ENCODE data around the gene NDE1. TPM values are rescaled to one million over a fixed set of nuclear protein-coding genes. Genes with fewer than 3 reads are reported as not detected.

Gene NDE1
- total and polyA plus RNA-seq, 9 of the 15 experiments (the other 6 are each of a cell fraction or from before 2014, with no cell fraction given), result 3.1 to 59.9 (median 30.0) TPM

- DNase-seq (ENCODE audit: extremely low read depth in 1 of 4, low spot score in 3 of 4), result no peak
- H3K27me3 ChIP-seq (ENCODE audit: control insufficient read depth in 2 of 2, insufficient read depth in 2 of 2, low read length in 2 of 2), result no peaks in the 10 kb centered on the region
- ATAC-seq, result no peak
- H3K79me2 ChIP-seq (ENCODE audit: control insufficient read depth, insufficient read depth, low read length), result no peaks in the 10 kb centered on the region
- no peak overlapping the region for H3K4me2 ChIP-seq (ENCODE audit: insufficient read depth, low read length)
- no peaks in the 10 kb centered on the region for H3K4me1 ChIP-seq (replicated peaks in 1 of 2; ENCODE audit: control insufficient read depth in 2 of 2, insufficient read depth in 2 of 2, low read length in 2 of 2)
- H3K4me3 ChIP-seq, result no peak overlapping the region
- TF ChIP-seq ZNF146 (CRISPR knock-in tag; IDR thresholded peaks at IDR 0.05; ENCODE audit: unreplicated experiment), result peak; percentile 90
- TF ChIP-seq, protein P1, sequence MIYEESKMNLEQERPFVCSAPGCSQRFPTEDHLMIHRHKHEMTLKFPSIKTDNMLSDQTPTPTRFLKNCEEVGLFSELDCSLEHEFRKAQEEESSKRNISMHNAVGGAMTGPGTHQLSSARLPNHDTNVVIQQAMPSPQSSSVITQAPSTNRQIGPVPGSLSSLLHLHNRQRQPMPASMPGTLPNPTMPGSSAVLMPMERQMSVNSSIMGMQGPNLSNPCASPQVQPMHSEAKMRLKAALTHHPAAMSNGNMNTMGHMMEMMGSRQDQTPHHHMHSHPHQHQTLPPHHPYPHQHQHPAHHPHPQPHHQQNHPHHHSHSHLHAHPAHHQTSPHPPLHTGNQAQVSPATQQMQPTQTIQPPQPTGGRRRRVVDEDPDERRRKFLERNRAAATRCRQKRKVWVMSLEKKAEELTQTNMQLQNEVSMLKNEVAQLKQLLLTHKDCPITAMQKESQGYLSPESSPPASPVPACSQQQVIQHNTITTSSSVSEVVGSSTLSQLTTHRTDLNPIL (CRISPR knock-in tag; IDR thresholded peaks at IDR 0.05), result no peak
- TF ChIP-seq POLR3G (IDR thresholded peaks at IDR 0.05; ENCODE audit: extremely low read depth, insufficient read length, insufficient replicate concordance), result no peak
- H3K27ac ChIP-seq (ENCODE audit: extremely low read depth, low read depth, low read length), result no peak overlapping the region
- POLR2A ChIA-PET, result interaction anchor here (0.9 to 3.1 kb wide), 2 partner anchors 11 to 14 kb away, joined by 3 to 13 read pairs; partner anchors contain the start of gene MARF1
- CTCF ChIA-PET (ENCODE audit: low intra/inter-chr PET ratio), result no interaction called here
- BruUV-seq (replicated peaks), result no TSS peak
- in situ Hi-C loops (cut with MboI) (no loop called here), intact Hi-C loops (cut with micrococcal nuclease) (no loop called here)
- H3K9me1 ChIP-seq (ENCODE audit: control insufficient read depth, insufficient read depth, low read length), result no peaks in the 10 kb centered on the region
- H3K9ac ChIP-seq (ENCODE audit: insufficient read depth in 1 of 2, low read depth in 2 of 2, low read length in 2 of 2), result no peak overlapping the region
- H2AFZ ChIP-seq (ENCODE audit: low read depth, low read length), result no peak overlapping the region
- H4K20me1 ChIP-seq (replicated peaks; ENCODE audit: control insufficient read depth, insufficient read depth, low read length), result no peaks in the 10 kb centered on the region
- peaks cover 69% of the 10 kb centered on the region for H3K36me3 ChIP-seq (ENCODE audit: control insufficient read depth, insufficient read depth, low read length)
- FAIRE-seq, result no peak
- no peaks in the 10 kb centered on the region for H3K9me3 ChIP-seq (replicated peaks; ENCODE audit: control insufficient read depth, insufficient read depth, low read depth, low read length)
- WGBS (ENCODE audit: insufficient coverage, low coverage, missing lambda C conversion rate), result 47% methylated on average over 1 of the region's 2 CpGs
Measured at GRCh38 chr16:15631730-15632409, 18.2 kb upstream of the NDE1 start.

DNA sequence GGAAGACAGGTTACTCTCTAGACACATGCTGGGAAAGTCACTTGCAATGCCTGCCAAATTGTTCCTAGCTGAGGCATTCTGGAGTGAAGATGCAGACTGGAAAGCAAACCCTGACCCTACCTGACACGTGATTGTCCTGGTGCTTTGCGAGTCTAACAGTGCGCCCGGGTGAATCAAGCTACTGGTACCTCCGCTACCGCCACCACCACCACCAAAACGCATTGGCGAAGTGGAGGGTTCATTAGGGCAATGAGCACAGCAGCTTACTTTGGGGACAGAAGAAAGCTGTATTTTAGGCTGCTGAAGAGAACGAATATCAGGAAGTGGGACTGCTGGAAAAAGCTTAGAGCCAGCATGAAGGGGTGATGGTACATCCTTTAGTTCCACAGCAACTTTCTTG, 14.1 kb upstream of the NDE1 start:
- peaks cover 13% of the 10 kb centered on the region for H3K79me2 ChIP-seq (ENCODE audit: control insufficient read depth, insufficient read depth, low read length)
- ChIA-PET POLR2A (interaction anchor here (0.9 to 1.6 kb wide), 2 partner anchors 8 to 40 kb away, joined by 3 read pairs; no protein-coding TSS in a partner anchor), CTCF (ENCODE audit: low intra/inter-chr PET ratio) (no interaction called here)
- H3K4me2 ChIP-seq (ENCODE audit: insufficient read depth, low read length), result no peak overlapping the region
- no peaks in the 10 kb centered on the region for H3K9me3 ChIP-seq (replicated peaks; ENCODE audit: control insufficient read depth, insufficient read depth, low read depth, low read length)
- H2AFZ ChIP-seq (ENCODE audit: low read depth, low read length), result no peak overlapping the region
- intact Hi-C loops (cut with micrococcal nuclease), result no loop called here
- H3K9me1 ChIP-seq (ENCODE audit: control insufficient read depth, insufficient read depth, low read length), result no peaks in the 10 kb centered on the region
- no peaks in the 10 kb centered on the region for H4K20me1 ChIP-seq (replicated peaks; ENCODE audit: control insufficient read depth, insufficient read depth, low read length)
- no peak for ATAC-seq
- H3K36me3 ChIP-seq (ENCODE audit: control insufficient read depth, insufficient read depth, low read length), result peaks cover 76% of the 10 kb centered on the region
- H3K27me3 ChIP-seq (ENCODE audit: control insufficient read depth in 2 of 2, insufficient read depth in 2 of 2, low read length in 2 of 2), result no peaks in the 10 kb centered on the region
- no peak overlapping the region for H3K4me3 ChIP-seq
- BruUV-seq (replicated peaks), result no TSS peak
- H3K4me1 ChIP-seq (replicated peaks in 1 of 2; ENCODE audit: control insufficient read depth in 2 of 2, insufficient read depth in 2 of 2, low read length in 2 of 2), result peaks cover 0 to 7% of the 10 kb centered on the region in 2 experiments; a peak in 2 of 5 replicates
- H3K9ac ChIP-seq (ENCODE audit: insufficient read depth in 1 of 2, low read depth in 2 of 2, low read length in 2 of 2), result no peak overlapping the region
- DNase-seq (ENCODE audit: extremely low read depth in 1 of 4, low spot score in 3 of 4), result no peak
- no peak for FAIRE-seq
- no peak overlapping the region for H3K27ac ChIP-seq (ENCODE audit: extremely low read depth, low read depth, low read length)
- 88% methylated on average over 9 of the region's 9 CpGs for WGBS (ENCODE audit: insufficient coverage, low coverage, missing lambda C conversion rate)
- in situ Hi-C loops (cut with MboI), result no loop called here
- TF ChIP-seq AFF4 (CRISPR knock-in tag; IDR thresholded peaks at IDR 0.05) (no peak), PHB (CRISPR knock-in tag; IDR thresholded peaks at IDR 0.05) (no peak)
- TF ChIP-seq, protein P2, sequence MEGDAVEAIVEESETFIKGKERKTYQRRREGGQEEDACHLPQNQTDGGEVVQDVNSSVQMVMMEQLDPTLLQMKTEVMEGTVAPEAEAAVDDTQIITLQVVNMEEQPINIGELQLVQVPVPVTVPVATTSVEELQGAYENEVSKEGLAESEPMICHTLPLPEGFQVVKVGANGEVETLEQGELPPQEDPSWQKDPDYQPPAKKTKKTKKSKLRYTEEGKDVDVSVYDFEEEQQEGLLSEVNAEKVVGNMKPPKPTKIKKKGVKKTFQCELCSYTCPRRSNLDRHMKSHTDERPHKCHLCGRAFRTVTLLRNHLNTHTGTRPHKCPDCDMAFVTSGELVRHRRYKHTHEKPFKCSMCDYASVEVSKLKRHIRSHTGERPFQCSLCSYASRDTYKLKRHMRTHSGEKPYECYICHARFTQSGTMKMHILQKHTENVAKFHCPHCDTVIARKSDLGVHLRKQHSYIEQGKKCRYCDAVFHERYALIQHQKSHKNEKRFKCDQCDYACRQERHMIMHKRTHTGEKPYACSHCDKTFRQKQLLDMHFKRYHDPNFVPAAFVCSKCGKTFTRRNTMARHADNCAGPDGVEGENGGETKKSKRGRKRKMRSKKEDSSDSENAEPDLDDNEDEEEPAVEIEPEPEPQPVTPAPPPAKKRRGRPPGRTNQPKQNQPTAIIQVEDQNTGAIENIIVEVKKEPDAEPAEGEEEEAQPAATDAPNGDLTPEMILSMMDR (IDR thresholded peaks at IDR 0.05 in 2 of 3, conservative IDR thresholded peaks at IDR 0.05 in 1 of 3; ENCODE audit: insufficient read depth in 2 of 3, low read depth in 1 of 3, low read length in 3 of 3), result no peak
